Measurements from ENCODE around the gene MKRN2.
"Not testable (repeated sequence)": the region's sequence is repeated elsewhere in the genome, so short reads cannot be mapped to it uniquely, and the experiment has no call there.

Gene MKRN2

GRCh38 chr3:12615266-12615665 is 58.4 kb downstream of the MKRN2 start:
- DNase-seq (ENCODE audit: low spot score), result no peak
- ChIA-PET POLR2A (ENCODE audit: low non-redundant PET) (no interaction called here), CTCF (no interaction called here)
- TF ChIP-seq CTCF (conservative IDR thresholded peaks at IDR 0.05; ENCODE audit: low read depth), result no peak
- H3K27ac ChIP-seq, result no peak overlapping the region

GRCh38 chr3:12618426-12618825 is 61.5 kb downstream of the MKRN2 start:
- DNase-seq (ENCODE audit: low spot score), result no peak
- CTCF ChIA-PET, result no interaction called here
- TF ChIP-seq CTCF (conservative IDR thresholded peaks at IDR 0.05; ENCODE audit: low read depth), result no peak
- POLR2A ChIA-PET (ENCODE audit: low non-redundant PET), result interaction anchor here (0.7 kb wide), 1 partner anchor 27 kb away, joined by 3 read pairs; no protein-coding TSS in a partner anchor
- no peak overlapping the region for H3K27ac ChIP-seq

GRCh38 chr3:12620305-12620704 is 63.4 kb downstream of the MKRN2 start:
- DNase-seq (ENCODE audit: low spot score), result no peak
- ChIA-PET CTCF (interaction anchor here (0.7 kb wide), 1 partner anchor 1323 kb away, joined by 3 read pairs; no protein-coding TSS in a partner anchor), POLR2A (ENCODE audit: low non-redundant PET) (no interaction called here)
- no peak overlapping the region for H3K27ac ChIP-seq
- TF ChIP-seq CTCF (conservative IDR thresholded peaks at IDR 0.05; ENCODE audit: low read depth), result no peak

- ChIA-PET CTCF (interaction anchor here (0.7 kb wide), 1 partner anchor 1323 kb away, joined by 3 read pairs; no protein-coding TSS in a partner anchor), POLR2A (ENCODE audit: low non-redundant PET) (no interaction called here)
- H3K27ac ChIP-seq, result no peak overlapping the region
- no peak for DNase-seq (ENCODE audit: low spot score)
- no peak for TF ChIP-seq CTCF (conservative IDR thresholded peaks at IDR 0.05; ENCODE audit: low read depth)
Observed at GRCh38 chr3:12620729-12621128, 63.8 kb downstream of the MKRN2 start.

- POLR2A ChIA-PET (ENCODE audit: low non-redundant PET), result no interaction called here
- TF ChIP-seq CTCF (conservative IDR thresholded peaks at IDR 0.05; ENCODE audit: low read depth), result no peak
- CTCF ChIA-PET, result interaction anchor here (0.6 kb wide), 1 partner anchor 127 kb away, joined by 3 read pairs; no protein-coding TSS in a partner anchor
- DNase-seq (ENCODE audit: low spot score), result no peak
- no peak overlapping the region for H3K27ac ChIP-seq
Observed at GRCh38 chr3:12622335-12622734, 65.4 kb downstream of the MKRN2 start.

- ChIA-PET POLR2A (ENCODE audit: low non-redundant PET) (no interaction called here), CTCF (no interaction called here)
- DNase-seq (ENCODE audit: low spot score), result no peak
- H3K27ac ChIP-seq, result no peak overlapping the region
- TF ChIP-seq CTCF (conservative IDR thresholded peaks at IDR 0.05; ENCODE audit: low read depth), result no peak
Observed at GRCh38 chr3:12624056-12624455, 67.2 kb downstream of the MKRN2 start.

GRCh38 chr3:12624964-12625363 is 68.1 kb downstream of the MKRN2 start:
- CTCF ChIA-PET; DNase-seq (ENCODE audit: low spot score); POLR2A ChIA-PET (ENCODE audit: low non-redundant PET); H3K27ac ChIP-seq: not testable (repeated sequence)
